Right cardiac atrium (tissue), 5 donors: Measurements from ENCODE around the gene PTRH1. TPM values are rescaled to one million over a fixed set of nuclear protein-coding genes. Genes with fewer than 3 reads are reported as not detected.

Experiments used
- ATAC-seq, 2 donors: fragments of 200-7000 bp; cut with Tn5 transposase; one replicate each; pipeline versions ENCODE4 v1.8.0 to v1.9.1; 2020; ENCODE audit warnings: moderate library complexity in 2 of 2, mild to moderate bottlenecking in 1 of 2
- DNase-seq, 3 donors: peaks; one replicate each; pipeline ENCODE4 v3.0.0-alpha.2; 2020
- H3K27ac ChIP-seq: one replicate; pipeline ENCODE4 v1.5.1; 2013; ENCODE audit warnings: mild to moderate bottlenecking, low read length, control low read depth, moderate library complexity
- H3K27me3 ChIP-seq: one replicate; pipeline ENCODE4 v1.6.1; 2013; ENCODE audit not compliant: control insufficient read depth, insufficient read depth
- H3K4me1 ChIP-seq: one replicate; pipeline ENCODE4 v1.6.1; 2013; ENCODE audit warnings: low read length; ENCODE audit not compliant: control insufficient read depth, insufficient read depth
- H3K4me3 ChIP-seq: one replicate; pipeline ENCODE4 v1.5.1; 2013; ENCODE audit warnings: low read length, control low read depth
- H3K9me3 ChIP-seq: one replicate; pipeline ENCODE4 v1.6.1; 2013; ENCODE audit warnings: low read length; ENCODE audit not compliant: control insufficient read depth
- WGBS: extraction: QIAGEN DNeasy Blood & Tissue Kit; methylation state at CpG from one replicate; pipeline ENCODE4 v1.1.7; 2013; 5-methylcytosine and 5-hydroxymethylcytosine counted together
- intact Hi-C, 4 donors: fragments of 100-400 bp; cut with DNase I; formaldehyde crosslinking; loops; one replicate each; pipeline versions ENCODE4 v1.11.0 to v1.14.0; 2022 to 2023
- polyA plus RNA-seq: library from polyadenylated mRNA; stranded (reverse); fragments of 200-250 nt; gene quantifications from one replicate; pipeline ENCODE4 v1.2.3, GENCODE V29; 2013
- total RNA-seq, 4 donors: library from RNA; stranded (reverse); fragmentation: NEBNext Ultra II Directional; extraction: Animal tissue kit (Norgen Biotek cat#: 25700); gene quantifications; one replicate each; pipeline ENCODE4 v1.2.1, GENCODE V29; 2021
- donor health status: healthy with polysubstance abuse.
- donor health status: DM: no; HTN: yes; CAD: no.
- donor health status: DM: no; HTN: no; CAD: no.
- donor health status: DM: no; HTN: yes; CAD: no; lungs with severe emphysema.
- donor health status: DM: yes; HTN: yes; CAD: no.

PTRH1 gene
- total and polyA plus RNA-seq, 5 donors: 8.7 to 16.3 (median 11.9) TPM

DNA sequence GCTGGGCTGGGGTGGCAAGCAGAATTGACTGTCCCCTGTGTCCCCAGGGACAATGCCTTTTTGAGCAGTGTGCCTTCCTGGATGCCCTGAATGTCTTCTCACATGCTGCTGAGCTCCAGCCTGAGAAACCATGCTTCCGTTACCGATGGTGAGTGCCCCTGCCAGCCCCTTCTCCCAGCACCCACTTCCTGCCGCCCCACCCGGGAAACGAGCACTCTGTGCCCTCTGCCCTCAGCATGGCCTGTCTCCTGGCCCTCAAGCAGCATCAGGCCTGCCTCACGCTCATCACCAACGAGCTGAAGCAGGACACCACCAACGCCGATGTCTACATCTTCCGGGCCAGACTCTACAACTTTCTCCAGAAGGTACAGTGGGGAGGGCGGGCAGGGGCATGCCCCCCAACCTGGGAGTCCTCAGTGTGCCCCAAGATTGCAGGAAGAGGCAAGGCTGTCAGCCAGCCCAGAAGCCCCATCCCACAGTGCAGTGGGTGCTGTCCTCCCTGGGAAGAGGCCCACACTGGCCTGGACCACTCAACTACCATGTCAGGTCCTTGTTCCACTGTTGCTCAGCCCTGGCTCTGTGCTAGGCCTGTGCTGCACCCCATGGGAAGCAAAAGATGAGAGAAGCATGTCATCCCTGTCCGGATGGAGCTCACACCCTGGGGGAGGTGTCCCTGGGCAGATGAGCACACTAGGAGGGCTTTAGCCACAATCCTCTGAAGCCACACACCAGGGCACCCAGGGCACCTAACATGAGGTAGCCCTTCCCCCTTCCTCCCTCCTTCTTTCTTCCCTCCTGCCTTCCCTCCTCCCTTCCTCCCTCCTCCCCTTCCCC lies 4.8 kb upstream of the PTRH1 start:
- H3K27ac ChIP-seq: no peak overlapping the region
- no peak overlapping the region for H3K4me3 ChIP-seq
- no peaks in the 10 kb centered on the region for H3K4me1 ChIP-seq
- intact Hi-C loops: loop anchor here in 1 of 4 donors (5.0 kb wide), 1 partner anchor 218 kb away; no protein-coding TSS in a partner anchor
- DNase-seq: peak in 1 of 3 donors; percentile 43
- H3K9me3 ChIP-seq: no peaks in the 10 kb centered on the region
- no peaks in the 10 kb centered on the region for H3K27me3 ChIP-seq
- ATAC-seq: no peak
- 76% methylated on average over 12 of the region's 12 CpGs for whole genome bisulfite sequencing

DNA sequence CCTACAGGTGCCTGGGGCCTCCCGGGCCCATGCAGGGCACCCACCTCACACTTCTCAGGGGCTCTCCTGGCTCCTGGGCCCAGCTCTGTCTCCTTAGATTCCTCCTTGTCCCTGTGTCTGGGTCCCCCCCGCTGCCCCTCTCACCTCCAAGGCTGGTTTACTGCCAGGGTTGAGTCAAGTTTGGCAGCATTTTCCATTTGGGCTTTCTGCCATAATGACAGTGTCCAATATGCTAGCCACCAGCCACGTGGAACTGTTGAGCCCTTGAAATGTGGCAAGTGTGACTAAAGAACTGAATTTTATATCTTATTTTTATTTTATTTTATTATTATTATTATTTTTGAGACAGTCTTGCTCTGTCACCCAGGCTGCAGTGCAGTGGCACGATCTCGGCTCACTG lies 2.3 kb upstream of the PTRH1 start:
- Histone ChIP-seq H3K9me3 (no peaks in the 10 kb centered on the region), H3K4me3 (no peak overlapping the region), H3K27me3 (no peaks in the 10 kb centered on the region), H3K27ac (no peak overlapping the region), H3K4me1 (no peaks in the 10 kb centered on the region)
- DNase-seq: no peak
- 69% methylated on average over 5 of the region's 5 CpGs for WGBS
- no peak for ATAC-seq
- intact Hi-C loops: loop anchor here in 2 of 4 donors (5.0 kb wide), 2 partner anchors 105 to 110 kb away; partner anchors contain the start of gene STXBP1 (in 1 of the 2)

DNA sequence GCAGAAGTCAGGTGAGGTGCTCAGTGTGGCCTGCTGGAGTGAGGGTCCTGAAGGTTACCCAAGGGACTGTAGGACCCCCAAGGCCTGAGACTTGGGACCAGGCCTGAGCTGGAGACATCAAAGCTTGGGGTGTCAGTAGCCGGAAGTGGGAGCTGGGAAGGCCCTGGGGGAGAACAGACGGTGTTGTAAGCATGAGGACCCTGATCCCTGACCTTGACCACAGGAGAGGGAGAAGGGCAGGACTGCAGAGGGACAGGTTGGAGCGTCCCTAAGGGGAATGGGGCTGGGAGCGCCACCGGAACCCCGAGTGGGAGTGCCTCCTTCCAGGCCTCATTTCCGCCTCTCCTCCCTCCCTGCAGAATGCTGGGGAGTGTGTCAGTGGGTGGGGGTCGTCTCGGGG lies 949 bp upstream of the PTRH1 start:
- Histone ChIP-seq H3K4me3 (no peak overlapping the region), H3K27ac (peak overlapping the region; percentile 49)
- intact Hi-C loops: loop anchor here in 2 of 4 donors (5.0 kb wide), 2 partner anchors 104 to 109 kb away; partner anchors contain the start of gene STXBP1 (in 1 of the 2)

DNA sequence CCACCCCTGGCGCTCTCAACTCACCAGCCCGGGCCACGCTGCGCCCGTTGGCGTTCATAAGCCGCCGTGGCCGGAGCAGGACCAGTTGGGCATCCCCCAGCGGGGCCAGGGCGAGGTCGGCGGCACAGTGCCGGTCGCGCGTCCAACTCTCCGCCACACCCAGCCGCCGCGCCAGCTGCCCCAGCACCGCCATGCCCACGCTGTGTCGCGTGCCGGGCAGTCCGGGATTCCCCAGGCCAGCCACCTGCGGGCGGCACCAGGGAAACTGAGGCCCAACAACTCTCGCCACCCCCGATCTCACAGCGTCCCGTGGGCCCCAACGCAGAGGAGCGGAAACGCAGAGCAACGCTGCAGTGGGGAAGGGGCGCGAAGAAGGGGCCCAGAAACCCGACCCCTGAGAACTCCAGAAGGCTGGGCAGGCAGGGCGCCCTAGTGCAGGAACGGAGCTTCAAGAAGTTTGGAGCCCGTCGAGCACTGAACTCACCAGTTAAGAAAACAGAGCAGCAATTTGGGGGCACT lies 453 bp downstream of the PTRH1 start:
- Histone ChIP-seq H3K4me3 (peak overlapping the region; percentile 54), H3K9me3 (no peaks in the 10 kb centered on the region), H3K27me3 (no peaks in the 10 kb centered on the region), H3K4me1 (no peaks in the 10 kb centered on the region), H3K27ac (peak overlapping the region; percentile 24)
- ATAC-seq (peak; percentile 30 to 50), DNase-seq (peak; percentile 54 to 78 (median 71))
- under 1% methylated on average over 44 of the region's 44 CpGs for WGBS
- intact Hi-C loops: loop anchor here in 2 of 4 donors (5.0 kb wide), 2 partner anchors 103 to 108 kb away; partner anchors contain the start of gene STXBP1 (in 1 of the 2)

More for the DNA sequence above, 949 bp upstream of the PTRH1 start:
- WGBS: 82% methylated on average over 9 of the region's 9 CpGs
- ATAC-seq: no peak
- Histone ChIP-seq H3K4me1 (no peaks in the 10 kb centered on the region), H3K9me3 (no peaks in the 10 kb centered on the region), H3K27me3 (no peaks in the 10 kb centered on the region)
- no peak for DNase-seq

DNA sequence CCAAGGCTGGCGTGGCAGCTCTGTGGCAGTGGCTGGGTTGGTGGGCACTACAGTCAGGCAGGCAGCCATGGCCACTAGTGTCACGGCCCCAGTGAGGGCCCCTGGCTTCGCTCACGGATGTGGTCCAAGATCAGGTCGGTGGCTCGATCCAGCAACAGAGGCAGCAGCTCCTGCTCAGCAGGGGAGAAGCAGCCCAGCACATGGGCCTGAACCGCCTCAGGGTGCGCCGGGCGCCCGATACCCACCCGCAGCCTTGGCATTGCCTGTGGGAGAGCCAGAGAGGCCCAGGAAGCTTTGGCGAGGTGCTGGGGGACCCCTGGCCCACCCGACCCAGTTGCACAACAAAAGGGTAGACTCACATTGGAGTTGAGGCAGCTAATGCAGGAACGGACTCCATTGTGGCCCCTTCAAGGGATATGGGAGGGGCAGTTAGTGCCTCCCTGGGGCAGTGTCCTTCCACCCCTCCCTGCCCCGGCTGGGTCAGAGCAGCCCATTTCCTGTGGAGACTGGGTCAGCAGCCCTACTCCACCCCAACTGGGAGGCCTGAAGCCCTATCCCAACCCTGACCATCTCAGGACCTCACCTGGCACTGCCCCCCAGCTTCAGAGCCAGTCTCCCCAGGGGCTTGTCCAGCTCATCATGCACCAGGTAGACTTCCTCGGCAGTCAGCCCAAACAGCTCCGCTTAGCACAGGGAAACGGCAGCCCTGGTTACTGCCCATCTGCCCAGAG lies 1.3 kb downstream of the PTRH1 start:
- Histone ChIP-seq H3K27ac (no peak overlapping the region), H3K9me3 (no peaks in the 10 kb centered on the region), H3K27me3 (no peaks in the 10 kb centered on the region), H3K4me3 (peak overlapping the region; percentile 54), H3K4me1 (no peaks in the 10 kb centered on the region)
- ATAC-seq (no peak), DNase-seq (peak in 2 of 3 donors; percentile 58 to 59)
- 77% methylated on average over 19 of the region's 19 CpGs for WGBS
- intact Hi-C loops: no loop called here

DNA sequence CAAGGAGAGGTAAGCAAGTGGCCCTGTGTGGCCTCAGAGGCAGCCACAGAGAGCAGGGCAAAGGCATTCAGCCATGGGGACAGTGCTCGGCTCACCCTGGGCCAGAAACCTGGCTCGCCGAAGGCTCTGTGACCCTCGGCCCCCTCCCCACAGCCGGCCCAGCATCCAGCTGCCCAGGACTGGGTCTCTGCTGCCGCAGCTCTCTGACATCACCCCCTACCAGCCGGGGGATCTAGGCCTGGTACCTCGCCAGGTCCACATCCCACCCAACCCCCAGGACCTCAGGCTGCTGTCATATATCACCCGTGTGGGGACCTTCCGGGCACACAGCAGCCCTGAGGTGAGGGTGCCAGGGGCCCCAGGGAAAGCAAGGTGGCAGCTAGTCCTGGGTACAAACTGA lies 2.6 kb downstream of the PTRH1 start:
- Histone ChIP-seq H3K27me3 (no peaks in the 10 kb centered on the region), H3K4me1 (no peaks in the 10 kb centered on the region), H3K9me3 (no peaks in the 10 kb centered on the region), H3K27ac (no peak overlapping the region), H3K4me3 (no peak overlapping the region)
- ATAC-seq (no peak), DNase-seq (peak in 2 of 3 donors; percentile 44 to 49)
- intact Hi-C loops: no loop called here
- 95% methylated on average over 10 of the region's 10 CpGs for WGBS

DNA sequence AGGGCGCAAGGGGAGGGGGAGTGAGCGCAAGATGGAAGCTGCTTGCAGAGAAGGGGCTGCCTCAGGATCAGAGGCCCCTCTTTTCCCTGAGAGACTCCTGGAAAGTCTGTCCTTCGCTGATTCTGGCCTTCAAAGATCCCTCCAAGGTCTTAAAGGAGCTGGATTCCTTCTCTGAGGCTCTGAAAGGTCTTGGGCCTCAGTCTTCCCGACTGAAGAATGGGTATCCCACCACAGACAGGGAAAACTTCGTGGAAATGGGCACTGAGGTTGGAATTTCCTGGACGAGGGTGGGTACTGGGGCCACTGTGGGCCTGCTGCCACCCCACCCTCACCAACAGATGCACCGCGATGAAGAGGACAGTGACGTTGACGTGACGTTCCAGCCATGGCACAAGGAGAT lies 3.1 kb downstream of the PTRH1 start:
- DNase-seq (no peak), ATAC-seq (no peak)
- Histone ChIP-seq H3K9me3 (no peaks in the 10 kb centered on the region), H3K27ac (no peak overlapping the region), H3K4me3 (no peak overlapping the region), H3K4me1 (no peaks in the 10 kb centered on the region), H3K27me3 (no peaks in the 10 kb centered on the region)
- intact Hi-C loops: no loop called here
- WGBS: 93% methylated on average over 11 of the region's 11 CpGs

DNA sequence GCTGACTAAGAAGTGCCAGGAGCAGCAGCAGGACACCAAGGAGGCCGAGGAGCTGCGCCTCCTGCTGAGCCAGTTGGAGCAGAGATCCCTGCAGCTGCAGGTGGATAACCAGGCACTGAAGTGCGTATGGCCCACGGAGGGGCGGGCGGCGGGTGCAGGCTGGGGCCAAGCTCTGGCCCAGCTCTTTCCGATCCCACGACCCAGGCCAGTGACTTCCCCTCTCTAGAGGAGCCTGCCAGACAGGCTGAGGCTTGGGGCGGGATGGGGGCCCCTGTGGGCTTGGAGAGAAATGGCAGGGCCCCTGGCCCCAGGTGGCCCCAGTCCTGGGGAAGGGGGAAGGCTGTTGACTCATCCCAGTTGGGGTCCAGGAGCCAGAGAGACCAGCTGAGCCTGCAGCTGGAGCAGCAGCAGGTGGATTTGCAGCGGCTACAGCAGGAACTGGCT lies 3.6 kb downstream of the PTRH1 start:
- H3K27me3 ChIP-seq: no peaks in the 10 kb centered on the region
- H3K4me3 ChIP-seq: no peak overlapping the region
- intact Hi-C loops: no loop called here
- H3K27ac ChIP-seq: no peak overlapping the region
- WGBS: 77% methylated on average over 11 of the region's 11 CpGs
- H3K4me1 ChIP-seq: no peaks in the 10 kb centered on the region
- peak in 2 of 3 donors; percentile 44 to 50 for DNase-seq
- no peaks in the 10 kb centered on the region for H3K9me3 ChIP-seq
- ATAC-seq: no peak

DNA sequence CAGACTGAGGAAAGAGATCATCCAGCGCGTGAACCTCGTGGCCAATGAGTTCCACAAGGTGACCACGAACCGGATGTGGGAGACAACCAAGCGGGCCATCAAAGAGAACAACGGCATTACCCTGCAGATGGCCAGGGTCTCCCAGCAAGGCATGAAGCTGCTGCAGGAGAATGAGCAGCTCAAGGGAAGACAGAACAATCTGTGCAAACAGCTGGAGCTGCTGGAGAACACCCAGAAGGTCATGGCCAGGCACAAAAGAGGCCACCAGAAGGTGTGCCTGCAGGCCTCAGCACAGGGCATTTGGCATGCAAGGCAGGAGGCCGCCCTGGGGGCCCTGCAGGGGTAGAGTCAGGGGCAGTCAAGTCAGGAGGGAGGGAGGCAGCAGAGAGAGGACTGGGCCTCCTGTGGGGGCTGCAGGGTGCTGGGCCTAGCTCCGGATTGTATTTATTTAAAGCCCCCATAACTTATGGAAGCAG lies 4.2 kb downstream of the PTRH1 start:
- no peaks in the 10 kb centered on the region for H3K27me3 ChIP-seq
- no peak overlapping the region for H3K27ac ChIP-seq
- H3K4me1 ChIP-seq: no peaks in the 10 kb centered on the region
- intact Hi-C loops: no loop called here
- ATAC-seq (no peak), DNase-seq (peak in 1 of 3 donors; percentile 40)
- WGBS: 77% methylated on average over 9 of the region's 9 CpGs
- H3K9me3 ChIP-seq: no peaks in the 10 kb centered on the region
- H3K4me3 ChIP-seq: no peak overlapping the region

DNA sequence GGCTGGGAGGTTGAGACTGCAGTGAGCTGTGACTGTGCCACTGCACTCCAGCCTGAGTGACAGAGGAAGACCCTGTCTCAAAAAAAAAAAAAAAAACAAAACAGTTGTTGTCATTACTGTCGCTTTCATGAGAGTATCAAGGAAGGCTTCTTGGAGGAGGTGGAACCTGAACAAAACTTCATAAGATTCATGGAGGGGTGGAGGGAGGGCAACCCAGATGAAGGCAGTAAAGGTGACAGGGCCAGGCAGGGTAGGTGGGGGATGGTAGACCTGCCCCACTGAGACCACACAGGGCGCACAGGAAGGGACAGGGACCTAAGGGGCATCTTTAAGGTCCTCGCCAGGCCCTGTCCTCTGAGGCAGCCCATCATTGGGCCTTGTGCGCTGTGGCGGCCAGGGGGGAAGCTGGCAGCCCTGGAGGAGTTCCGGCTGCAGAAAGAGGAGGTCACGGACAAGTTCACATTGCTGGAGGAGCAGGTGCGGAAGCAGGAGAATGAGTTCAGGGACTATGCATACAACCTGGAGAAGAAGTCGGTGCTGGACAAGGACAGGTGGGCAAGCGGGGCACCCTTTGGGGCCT lies 5.2 kb downstream of the PTRH1 start:
- no peaks in the 10 kb centered on the region for H3K27me3 ChIP-seq
- no peak overlapping the region for H3K4me3 ChIP-seq
- ATAC-seq: no peak
- intact Hi-C loops: no loop called here
- WGBS: 91% methylated on average over 10 of the region's 10 CpGs
- H3K4me1 ChIP-seq: no peaks in the 10 kb centered on the region
- no peaks in the 10 kb centered on the region for H3K9me3 ChIP-seq
- no peak for DNase-seq
- no peak overlapping the region for H3K27ac ChIP-seq
